GM18867 (cell line): ENCODE results near the gene ACTBL2.

Experiments used
- ATAC-seq: cut with Tn5 transposase; IDR thresholded peaks from one replicate; pipeline ENCODE4 v1.9.1; 2021; ENCODE audit warnings: mild to moderate bottlenecking, moderate library complexity; ENCODE audit not compliant: unreplicated experiment

Gene ACTBL2

DNA sequence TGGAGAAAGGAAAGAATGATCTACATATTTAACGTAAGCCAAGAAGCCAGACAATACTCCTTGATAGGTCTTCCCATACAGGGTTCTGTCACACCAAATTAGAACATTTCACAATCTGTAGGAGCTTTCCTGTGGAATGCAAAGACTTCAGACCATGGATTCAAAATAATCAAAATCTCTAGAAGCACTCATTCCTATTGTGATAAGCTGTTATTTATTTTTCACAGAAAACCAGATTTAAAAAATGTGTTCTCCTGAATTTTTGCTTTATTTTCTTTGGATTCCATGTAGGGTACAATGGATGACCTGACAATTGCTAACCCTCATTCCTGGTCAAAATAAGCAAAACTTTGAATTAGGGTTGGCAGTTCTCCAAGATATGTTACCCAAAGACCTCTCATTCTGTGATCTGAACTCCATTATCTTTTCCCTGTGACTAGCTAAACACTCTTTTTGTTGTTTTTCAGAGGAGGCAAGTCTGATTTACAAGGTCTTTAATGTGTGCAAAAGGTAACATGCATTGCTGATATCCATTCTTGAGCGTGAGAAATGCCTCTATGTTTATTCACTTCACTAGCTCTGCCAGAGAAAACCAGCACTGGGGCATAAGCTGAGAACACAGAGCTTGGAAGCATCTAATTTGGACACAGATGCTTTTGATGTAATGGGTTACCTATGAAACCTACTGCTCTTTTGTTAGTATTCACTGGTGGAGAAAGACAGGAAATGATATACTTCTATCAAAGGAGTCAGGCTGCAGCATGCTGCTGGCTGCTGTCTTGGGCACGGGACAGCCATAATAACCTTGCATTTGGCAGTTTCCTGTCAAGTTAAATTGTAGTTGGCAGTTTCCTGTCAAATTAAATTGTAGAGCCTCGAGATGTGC, 31.4 kb downstream of the ACTBL2 start:
- ATAC-seq, result no peak

DNA sequence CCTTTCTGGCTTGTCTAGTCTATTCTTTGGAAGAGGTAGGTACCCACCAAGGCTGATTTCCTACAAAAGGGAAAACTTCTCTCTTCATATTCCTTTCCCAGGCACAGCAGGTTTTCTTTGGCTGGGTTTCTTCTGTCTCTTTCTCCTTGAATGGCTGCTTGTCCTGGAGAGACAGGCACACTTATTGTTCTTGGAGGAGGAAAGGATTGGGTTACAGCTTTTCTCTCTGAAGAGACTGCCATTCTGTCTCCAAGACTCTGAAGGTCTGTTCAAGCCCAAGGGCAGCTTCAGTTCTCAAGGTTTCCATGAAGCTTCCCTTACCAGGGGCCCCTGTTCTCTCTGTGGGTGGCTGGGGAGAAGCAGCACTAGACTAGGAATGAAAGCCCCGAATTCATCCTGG, 33.9 kb downstream of the ACTBL2 start:
- ATAC-seq, result no peak

DNA sequence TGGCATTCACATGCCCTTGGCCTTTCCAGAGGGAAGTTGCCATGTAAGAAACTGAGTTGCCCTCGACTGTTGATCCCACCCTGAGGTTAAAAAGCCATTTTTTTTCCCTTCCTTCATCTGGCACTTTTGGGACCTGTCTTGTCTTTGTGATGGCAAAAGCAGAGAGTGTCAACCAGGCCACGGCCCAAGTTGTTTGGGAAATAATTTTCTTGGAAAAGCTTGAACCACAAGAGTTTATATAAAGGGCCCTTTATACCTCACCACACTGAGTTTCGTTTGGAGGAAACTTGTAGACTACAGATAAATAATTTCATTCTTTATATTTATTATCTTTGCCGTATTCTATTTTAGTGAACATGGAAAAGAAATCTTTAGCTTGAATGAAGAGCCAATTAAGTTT, 34.3 kb downstream of the ACTBL2 start:
- ATAC-seq, result no peak

DNA sequence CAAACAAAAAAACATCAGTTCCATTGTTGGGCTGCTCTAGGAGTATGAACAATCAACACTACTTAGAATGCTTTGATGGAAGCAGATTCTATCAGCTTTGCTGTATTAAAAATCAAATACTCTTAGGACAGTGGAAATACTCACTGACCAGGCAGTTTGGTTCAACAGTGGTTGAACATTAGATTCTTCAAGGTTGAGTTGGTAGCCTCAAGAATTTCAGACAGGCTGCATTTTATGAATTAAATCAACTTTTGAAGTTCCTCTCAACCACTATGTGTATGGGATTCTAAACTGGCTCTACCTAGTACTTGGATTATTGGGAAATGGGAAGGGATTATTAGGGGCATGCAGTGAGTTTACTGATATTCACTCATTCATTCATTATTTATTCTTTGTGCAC, 35.0 kb downstream of the ACTBL2 start:
- ATAC-seq, result no peak

- no peak for ATAC-seq
These were observed 35.6 kb downstream of the ACTBL2 start for GRCh38 chr5:57446966-57447365.

DNA sequence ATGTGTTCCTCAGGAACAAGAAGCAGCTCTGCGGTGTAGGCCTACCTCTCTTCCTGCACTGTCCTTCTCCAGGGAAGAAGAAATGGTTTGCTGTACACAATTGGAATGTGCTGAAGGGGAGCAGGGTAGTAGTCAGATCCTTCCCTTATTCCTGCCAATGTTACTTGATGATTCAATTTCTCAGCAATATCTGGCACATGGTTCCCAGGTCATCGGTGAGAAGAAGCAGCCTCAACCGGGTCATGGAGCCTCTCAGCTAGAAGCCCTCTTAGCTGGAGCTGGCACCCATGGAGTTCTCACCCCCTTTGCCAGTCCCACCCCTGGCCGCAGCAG, 36.9 kb downstream of the ACTBL2 start:
- ATAC-seq, result no peak

DNA sequence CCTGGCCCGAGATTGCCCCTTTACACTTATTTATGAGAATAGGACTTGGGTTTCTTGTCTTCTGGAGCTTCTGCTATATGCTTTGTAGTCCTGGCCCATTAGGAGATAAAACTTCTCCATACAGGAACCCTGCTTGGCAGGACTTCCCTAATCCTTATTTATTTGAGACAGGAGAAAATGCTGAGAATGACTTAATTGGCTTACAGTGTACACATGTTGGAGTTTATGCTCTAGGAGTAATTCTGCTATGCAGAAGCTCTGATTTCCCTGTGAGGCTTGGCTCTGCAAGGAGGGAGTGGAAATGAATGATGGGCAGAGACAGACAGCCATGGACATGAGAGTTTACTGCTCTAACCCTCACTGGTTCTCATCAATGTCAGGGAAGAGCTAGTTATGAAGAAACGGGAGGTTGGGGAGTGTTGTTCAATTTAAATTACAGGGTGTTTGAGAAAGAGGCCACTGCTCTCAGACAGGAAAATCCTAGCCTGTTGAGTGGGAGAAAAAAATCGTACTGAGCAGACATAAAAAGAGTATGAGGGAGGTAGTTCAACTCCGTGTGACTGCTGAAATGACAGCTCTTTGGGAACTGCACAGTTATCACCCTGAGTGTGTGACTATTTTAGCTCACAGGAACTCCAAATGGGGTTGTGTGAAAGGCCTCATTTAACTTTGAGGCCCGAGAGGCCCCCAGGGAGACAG, 37.5 kb downstream of the ACTBL2 start:
- no peak for ATAC-seq

GRCh38 chr5:57442080-57442839, 40.4 kb downstream of the ACTBL2 start:
- peak; percentile 46 for ATAC-seq

DNA sequence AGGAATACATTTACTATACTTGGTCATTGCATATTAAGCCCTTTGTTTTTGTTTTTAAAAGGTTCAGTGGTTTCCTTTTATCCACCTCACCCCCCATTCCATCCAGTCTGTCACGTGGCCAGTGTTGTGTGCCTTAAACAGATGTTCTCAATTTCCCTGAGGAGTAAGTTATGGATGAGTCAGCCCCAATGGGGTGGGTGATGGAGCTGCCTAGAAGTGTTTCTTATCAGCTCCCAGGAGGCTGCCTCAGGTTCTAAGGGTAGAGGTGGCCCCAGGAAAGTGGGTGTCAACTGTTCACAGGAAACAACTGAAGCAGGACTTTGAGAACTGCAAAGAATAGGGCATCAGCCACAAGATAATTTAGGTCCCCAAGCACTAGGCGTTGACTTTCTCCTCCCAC, 41.1 kb downstream of the ACTBL2 start:
- no peak for ATAC-seq

DNA sequence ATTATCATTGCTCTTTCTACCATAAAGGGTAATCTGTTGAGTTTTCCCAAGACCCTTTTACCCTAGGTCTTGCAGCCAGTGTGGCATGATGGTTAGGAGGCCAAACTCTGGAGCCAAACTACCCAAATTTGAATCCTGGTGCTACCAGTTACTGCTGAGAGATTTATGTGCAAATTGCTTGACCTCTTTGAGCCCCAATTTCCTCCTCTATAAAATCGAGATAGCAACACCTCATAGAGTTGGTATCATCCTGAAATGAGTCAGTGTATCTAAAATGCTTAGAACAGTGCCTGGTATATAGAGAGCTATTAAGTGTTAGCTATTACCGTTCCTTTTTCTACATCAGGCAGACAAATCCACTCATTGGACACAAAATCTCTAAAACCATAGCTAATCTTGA, 43.0 kb downstream of the ACTBL2 start:
- no peak for ATAC-seq

DNA sequence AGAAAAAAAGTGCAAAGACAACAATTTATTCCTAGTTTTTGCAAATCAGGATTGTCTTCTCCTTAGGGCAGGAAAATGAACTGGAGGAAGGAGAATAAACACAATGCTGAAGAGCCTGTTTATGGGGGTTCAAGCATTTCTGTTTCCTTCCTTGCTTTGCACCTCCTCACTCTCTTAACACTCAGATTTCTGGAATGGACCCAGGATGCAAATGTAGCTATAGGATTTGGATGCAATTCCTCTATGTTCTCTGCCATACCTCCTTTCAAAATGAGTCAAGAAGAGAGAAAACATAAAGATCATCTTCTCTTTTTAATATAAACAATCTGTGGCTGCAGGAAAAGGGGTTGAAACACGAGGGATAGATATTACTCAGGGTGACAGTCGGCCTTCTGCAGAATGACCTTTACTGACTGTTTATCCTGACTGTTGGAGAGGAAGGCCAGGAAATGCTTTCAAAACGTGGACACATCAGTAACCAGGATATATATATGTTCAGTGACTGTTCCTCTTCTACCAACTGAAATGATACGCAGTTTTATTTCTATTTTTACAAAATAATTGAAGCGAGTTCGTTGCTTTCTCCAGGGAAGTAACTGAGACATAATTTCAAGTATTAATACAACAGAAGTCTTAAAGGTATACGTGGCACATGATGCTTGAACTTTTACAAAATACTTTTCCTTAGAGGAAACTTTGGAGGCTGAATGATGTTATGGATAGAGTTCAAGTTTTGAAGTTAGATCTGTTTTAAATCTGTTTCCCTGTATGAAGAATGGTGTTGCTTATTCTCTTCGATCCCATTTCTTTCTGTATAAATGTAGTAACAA, 44.4 kb downstream of the ACTBL2 start:
- ATAC-seq, result no peak

DNA sequence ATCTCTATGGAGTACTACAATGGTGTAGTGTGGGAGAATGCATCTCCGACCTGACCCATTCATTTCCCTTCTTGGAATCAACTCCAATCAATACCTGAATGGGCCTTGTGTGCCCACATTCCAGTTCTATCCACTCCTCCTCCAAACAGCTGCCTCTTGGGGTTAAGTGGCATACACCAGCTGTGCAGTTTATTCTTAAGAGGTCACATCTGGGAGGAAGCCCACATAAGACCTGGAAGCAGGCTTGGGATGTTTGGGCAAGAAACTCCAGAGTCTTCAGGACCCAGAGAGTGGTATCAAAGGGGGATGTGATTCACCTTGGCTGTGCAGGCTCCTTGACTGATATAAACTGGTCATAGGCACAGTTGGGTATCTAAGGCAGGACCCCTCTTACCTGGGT, 46.0 kb downstream of the ACTBL2 start:
- no peak for ATAC-seq

GRCh38 chr5:57435701-57436134, 46.9 kb downstream of the ACTBL2 start:
- no peak for ATAC-seq

- ATAC-seq, result no peak
These were observed 47.9 kb downstream of the ACTBL2 start for GRCh38 chr5:57434683-57435082.

DNA sequence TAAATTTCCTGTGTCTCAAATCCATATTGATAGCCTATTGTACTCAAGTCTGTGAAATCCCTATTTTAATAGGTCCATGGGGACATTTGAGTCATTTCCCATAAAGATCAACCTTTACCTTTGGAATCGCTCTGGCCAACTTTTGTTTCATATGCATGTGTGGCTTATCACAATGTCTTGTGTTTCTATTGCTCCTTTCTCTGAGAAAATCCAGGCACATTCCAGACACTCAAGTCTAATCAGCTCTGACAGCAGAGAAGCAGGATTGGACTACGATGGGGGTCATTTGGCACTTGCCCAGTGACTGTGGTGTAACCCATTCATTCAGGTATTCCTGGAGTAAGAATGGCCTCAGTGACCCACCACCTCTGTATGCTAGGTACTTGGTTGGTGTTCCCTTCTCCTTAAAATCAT, 48.4 kb downstream of the ACTBL2 start:
- no peak for ATAC-seq

DNA sequence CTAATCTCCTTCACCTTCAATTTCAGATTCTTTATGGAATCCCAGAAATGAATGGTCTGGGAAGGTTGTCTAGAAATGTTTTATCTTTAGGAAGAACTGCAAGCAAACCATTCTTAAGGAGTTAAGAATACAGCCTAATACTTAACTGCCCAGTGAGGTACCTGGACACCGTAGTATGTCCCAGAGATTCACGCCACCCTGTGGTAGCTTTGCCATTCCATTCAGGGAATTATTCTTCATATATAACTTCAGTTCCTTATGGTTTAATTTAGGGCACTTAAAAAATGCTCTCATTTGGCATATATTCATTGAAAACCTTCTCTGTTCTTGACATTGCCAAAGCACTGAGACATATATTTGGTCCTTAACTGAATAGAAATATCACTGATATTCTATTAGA, 49.7 kb downstream of the ACTBL2 start:
- ATAC-seq, result no peak

GRCh38 chr5:57431759-57432158, 50.9 kb downstream of the ACTBL2 start:
- ATAC-seq, result no peak
